ENCODE data around the gene BNC1. TPM values are rescaled to one million over a fixed set of nuclear protein-coding genes. Genes with fewer than 3 reads are reported as not detected.
"Not testable (repeated sequence)": the region's sequence is repeated elsewhere in the genome, so short reads cannot be mapped to it uniquely, and the experiment has no call there.

Gene BNC1
- total RNA-seq, 1 donor from 2014 or later: not detected

GRCh38 chr15:83275412-83275811 lies 9.1 kb downstream of the BNC1 start:
- Mint-ChIP-seq H3K4me3 (no peak overlapping the region), H3K4me1 (no peaks in the 10 kb centered on the region), H3K27ac (no peak overlapping the region), H3K27me3 (peaks cover 20% of the 10 kb centered on the region), H3K9me3 (no peaks in the 10 kb centered on the region), H3K36me3 (ENCODE audit: low read depth) (no peaks in the 10 kb centered on the region)
- no peak for TF ChIP-seq CTCF (IDR thresholded peaks at IDR 0.05)
- intact Hi-C loops (cut with micrococcal nuclease): no loop called here
- ChIA-PET CTCF (no interaction called here), POLR2A (no interaction called here)
- no peak for ATAC-seq (ENCODE audit: low read depth)
- DNase-seq: no peak

- intact Hi-C loops (cut with micrococcal nuclease): no loop called here
- no peak overlapping the region for H3K4me3 Mint-ChIP-seq
- H3K4me1 Mint-ChIP-seq: no peaks in the 10 kb centered on the region
- no peak for DNase-seq
- ChIA-PET POLR2A (no interaction called here), CTCF (no interaction called here)
- TF ChIP-seq CTCF (IDR thresholded peaks at IDR 0.05): no peak
- ATAC-seq (ENCODE audit: low read depth): no peak
- no peaks in the 10 kb centered on the region for H3K9me3 Mint-ChIP-seq
- no peak overlapping the region for H3K27ac Mint-ChIP-seq
- H3K36me3 Mint-ChIP-seq (ENCODE audit: low read depth): no peaks in the 10 kb centered on the region
- H3K27me3 Mint-ChIP-seq: peaks cover 14% of the 10 kb centered on the region
Observed at GRCh38 chr15:83270176-83270575, 14.3 kb downstream of the BNC1 start.

- no peak for ATAC-seq (ENCODE audit: low read depth)
Observed at GRCh38 chr15:83268147-83268546, 16.3 kb downstream of the BNC1 start.

GRCh38 chr15:83262594-83263315 lies 21.7 kb downstream of the BNC1 start:
- Mint-ChIP-seq H3K36me3 (ENCODE audit: low read depth) (no peaks in the 10 kb centered on the region), H3K27ac (no peak overlapping the region), H3K27me3 (peaks cover 21% of the 10 kb centered on the region), H3K4me1 (no peaks in the 10 kb centered on the region), H3K4me3 (no peak overlapping the region), H3K9me3 (no peaks in the 10 kb centered on the region)
- TF ChIP-seq CTCF (IDR thresholded peaks at IDR 0.05): no peak
- POLR2A ChIA-PET: no interaction called here
- intact Hi-C loops (cut with micrococcal nuclease): no loop called here
- CTCF ChIA-PET: interaction anchor here (0.9 kb wide), 1 partner anchor 14 kb away, joined by 4 read pairs; no protein-coding TSS in a partner anchor
- DNase-seq: no peak
- ATAC-seq (ENCODE audit: low read depth): no peak

More at GRCh38 chr15:83268147-83268546, 16.3 kb downstream of the BNC1 start:
- Mint-ChIP-seq H3K4me1 (no peaks in the 10 kb centered on the region), H3K27ac (no peak overlapping the region), H3K27me3 (peaks cover 22% of the 10 kb centered on the region), H3K4me3 (no peak overlapping the region), H3K9me3 (no peaks in the 10 kb centered on the region), H3K36me3 (ENCODE audit: low read depth) (no peaks in the 10 kb centered on the region)
- TF ChIP-seq CTCF (IDR thresholded peaks at IDR 0.05): no peak
- intact Hi-C loops (cut with micrococcal nuclease): no loop called here
- POLR2A ChIA-PET: no interaction called here
- CTCF ChIA-PET: no interaction called here
- no peak for DNase-seq

GRCh38 chr15:83262181-83262580 lies 22.3 kb downstream of the BNC1 start:
- POLR2A ChIA-PET; H3K4me3 Mint-ChIP-seq; H3K36me3 Mint-ChIP-seq (ENCODE audit: low read depth); intact Hi-C loops (cut with micrococcal nuclease); DNase-seq; H3K9me3 Mint-ChIP-seq; H3K4me1 Mint-ChIP-seq; ATAC-seq (ENCODE audit: low read depth); H3K27ac Mint-ChIP-seq: not testable (repeated sequence)
- CTCF ChIA-PET: interaction anchor here (0.9 kb wide), 1 partner anchor 14 kb away, joined by 4 read pairs; no protein-coding TSS in a partner anchor
- peaks cover 20% of the 10 kb centered on the region for H3K27me3 Mint-ChIP-seq
